IPS-NIHi7 (cell line): ENCODE results near the gene ANKZF1.
A peak's percentile ranks its signal among the peaks of the same experiment; 100 is the strongest.
"Not testable (repeated sequence)": the region's sequence is repeated elsewhere in the genome, so short reads cannot be mapped to it uniquely, and the experiment has no call there.

ENCODE experiments used
- DNase-seq: peaks from one replicate; pipeline ENCODE4 v3.0.0; 2012; ENCODE audit warnings: mixed read lengths; ENCODE audit errors: extremely low spot score

The ANKZF1 gene, protein sequence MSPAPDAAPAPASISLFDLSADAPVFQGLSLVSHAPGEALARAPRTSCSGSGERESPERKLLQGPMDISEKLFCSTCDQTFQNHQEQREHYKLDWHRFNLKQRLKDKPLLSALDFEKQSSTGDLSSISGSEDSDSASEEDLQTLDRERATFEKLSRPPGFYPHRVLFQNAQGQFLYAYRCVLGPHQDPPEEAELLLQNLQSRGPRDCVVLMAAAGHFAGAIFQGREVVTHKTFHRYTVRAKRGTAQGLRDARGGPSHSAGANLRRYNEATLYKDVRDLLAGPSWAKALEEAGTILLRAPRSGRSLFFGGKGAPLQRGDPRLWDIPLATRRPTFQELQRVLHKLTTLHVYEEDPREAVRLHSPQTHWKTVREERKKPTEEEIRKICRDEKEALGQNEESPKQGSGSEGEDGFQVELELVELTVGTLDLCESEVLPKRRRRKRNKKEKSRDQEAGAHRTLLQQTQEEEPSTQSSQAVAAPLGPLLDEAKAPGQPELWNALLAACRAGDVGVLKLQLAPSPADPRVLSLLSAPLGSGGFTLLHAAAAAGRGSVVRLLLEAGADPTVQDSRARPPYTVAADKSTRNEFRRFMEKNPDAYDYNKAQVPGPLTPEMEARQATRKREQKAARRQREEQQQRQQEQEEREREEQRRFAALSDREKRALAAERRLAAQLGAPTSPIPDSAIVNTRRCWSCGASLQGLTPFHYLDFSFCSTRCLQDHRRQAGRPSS

GRCh38 chr2:219229305-219230058, at the start of gene ANKZF1, which contains the start of gene ATG9A:
TSS of gene ANKZF1 (plus strand) at chr2:219229806. CDS start at chr2:219230258, 452 bp downstream.
TSS of gene ATG9A (minus strand) at chr2:219229636. CDS start at chr2:219228024, 1,612 bp downstream.
- DNase-seq, result peak; percentile 99

- DNase-seq, result no peak
Observed at GRCh38 chr2:219180961-219181360, 48.6 kb upstream of the ANKZF1 start.

GRCh38 chr2:219181531-219181930, 48.1 kb upstream of the ANKZF1 start:
- no peak for DNase-seq

GRCh38 chr2:219182331-219183150, 47.1 kb upstream of the ANKZF1 start:
- DNase-seq, result no peak

- DNase-seq, result no peak
Observed at GRCh38 chr2:219183151-219183772, 46.3 kb upstream of the ANKZF1 start.

DNA sequence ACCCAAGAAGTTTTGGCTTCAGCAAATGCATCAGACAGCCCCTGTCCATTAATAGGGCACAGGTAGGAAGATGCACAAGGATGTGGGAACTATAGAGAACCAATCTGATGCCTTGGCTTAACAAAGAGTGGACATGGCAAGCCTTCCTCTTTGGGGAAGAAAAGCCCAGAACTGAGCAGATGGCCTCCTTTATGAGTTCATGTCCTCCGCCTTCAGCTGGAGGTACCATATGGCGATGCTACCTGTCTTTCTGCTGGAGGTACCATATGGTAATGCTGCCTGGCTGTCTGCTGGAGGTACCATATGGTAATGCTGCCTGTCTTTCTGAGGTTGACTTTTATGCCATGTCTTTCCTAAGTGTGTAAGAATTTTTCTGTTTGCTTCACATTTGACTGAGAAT, 45.5 kb upstream of the ANKZF1 start:
- no peak for DNase-seq

DNA sequence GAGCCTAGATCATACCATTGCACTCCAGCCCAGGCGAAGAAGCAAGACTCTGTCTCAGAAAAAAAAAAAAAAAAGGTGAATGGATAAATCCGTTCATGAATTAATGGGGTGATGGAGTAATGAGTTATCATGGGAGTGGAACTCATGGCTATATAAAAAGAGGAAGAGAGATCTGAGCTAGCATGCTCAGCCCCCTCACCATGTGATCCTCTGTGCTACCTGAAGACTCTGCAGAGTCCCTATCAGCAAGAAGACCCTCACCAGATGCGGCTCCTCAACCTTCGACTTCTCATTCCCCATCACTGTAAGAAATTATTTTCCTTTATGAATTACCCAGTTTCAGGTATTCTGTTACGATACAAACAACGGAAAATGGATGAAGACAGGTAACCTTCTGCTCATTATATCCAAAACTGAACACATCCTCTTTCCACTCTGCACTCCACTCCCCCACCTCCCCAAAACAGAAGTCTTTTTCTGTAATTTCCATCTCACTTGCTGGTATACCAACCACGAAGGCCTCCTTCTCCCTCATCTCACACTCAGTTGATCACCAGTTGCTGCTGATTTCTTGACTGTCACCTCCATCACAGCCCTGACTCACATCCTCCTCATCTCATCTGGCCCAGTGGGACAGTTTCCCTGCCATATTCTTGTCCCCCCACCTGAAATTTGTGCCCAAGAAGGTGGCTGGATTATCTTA, 42.7 kb upstream of the ANKZF1 start:
- no peak for DNase-seq

DNA sequence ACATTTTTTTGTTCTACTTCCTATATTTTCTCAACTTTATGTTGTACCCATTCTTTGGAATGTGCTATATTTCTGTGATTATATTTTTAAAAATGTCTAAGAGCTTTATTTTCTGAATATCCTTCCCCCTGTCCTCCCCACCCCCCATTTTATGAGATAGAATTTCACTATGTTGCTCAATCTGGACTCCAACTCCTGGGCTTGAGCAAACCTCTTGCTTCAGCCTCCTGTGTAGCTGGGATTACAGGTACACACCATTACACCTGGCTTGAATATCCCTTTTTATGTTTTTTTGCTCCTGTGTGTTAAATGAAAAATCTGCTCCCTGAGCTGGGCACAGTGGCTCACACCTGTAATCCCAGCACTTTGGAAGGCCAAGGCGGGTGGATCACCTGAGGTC, 32.2 kb upstream of the ANKZF1 start:
- DNase-seq, result no peak

DNA sequence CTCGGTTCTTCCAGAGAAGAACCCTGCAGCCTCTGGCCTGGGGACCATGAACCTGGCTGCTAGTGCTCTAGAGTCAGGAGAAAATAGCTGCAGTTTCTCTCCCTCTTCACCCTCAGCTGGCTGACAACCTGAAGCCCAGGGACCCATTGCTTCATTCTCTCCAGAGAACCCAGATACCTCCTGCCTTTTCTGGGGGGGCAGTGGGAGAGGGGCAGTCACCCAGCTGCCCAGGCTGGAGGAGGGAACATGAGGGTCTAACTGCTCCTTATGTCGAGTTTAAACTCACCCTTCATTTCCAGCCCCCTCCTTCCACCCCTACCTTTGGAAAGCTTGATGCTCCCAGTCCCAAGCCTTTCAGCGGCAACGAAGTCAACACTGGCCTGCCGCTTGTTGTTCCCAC, 30.6 kb upstream of the ANKZF1 start:
- no peak for DNase-seq

GRCh38 chr2:219199470-219200211, 30.0 kb upstream of the ANKZF1 start:
- DNase-seq, result no peak

DNA sequence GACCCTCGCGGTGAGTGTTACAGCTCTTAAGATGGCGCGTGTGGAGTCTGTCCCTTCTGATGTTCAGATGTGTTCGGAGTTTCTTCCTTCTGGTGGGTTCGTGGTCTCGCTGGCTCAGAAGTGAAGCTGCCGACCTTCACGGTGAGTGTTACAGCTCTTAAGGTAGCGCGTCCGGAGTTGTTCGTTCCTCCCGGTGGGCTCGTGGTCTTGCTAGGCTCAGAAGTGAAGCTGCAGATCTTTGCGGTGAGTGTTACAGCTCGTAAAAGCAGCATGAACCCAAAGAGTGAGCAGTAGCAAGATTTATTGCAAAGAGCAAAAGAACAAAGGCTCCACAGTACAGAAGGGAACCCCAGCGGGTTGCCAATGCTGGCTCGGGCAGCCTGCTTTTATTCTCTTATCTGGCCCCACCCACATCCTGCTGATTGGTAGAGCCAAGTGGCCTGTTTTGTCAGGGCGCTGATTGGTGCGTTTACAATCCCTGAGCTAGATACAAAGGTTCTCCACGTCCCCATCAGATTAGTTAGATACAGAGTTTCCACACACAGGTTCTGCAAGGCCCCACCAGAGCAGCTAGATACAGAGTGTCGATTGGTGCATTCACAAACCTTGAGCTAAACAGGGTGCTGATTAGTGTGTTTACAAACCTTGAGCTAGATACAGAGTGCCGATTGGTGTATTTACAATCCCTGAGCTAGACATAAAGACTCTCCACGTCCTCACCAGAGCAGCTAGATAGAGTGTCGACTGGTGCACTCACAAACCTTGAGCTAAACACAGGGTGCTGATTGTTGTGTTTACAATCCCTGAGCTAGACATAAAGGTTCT, 28.9 kb upstream of the ANKZF1 start:
- DNase-seq, result not testable (repeated sequence)

- DNase-seq, result not testable (repeated sequence)
Observed at GRCh38 chr2:219201331-219201730, 28.3 kb upstream of the ANKZF1 start.

- no peak for DNase-seq
Observed at GRCh38 chr2:219204425-219205164, 25.0 kb upstream of the ANKZF1 start.

- no peak for DNase-seq
Observed at GRCh38 chr2:219205165-219205538, 24.5 kb upstream of the ANKZF1 start.

DNA sequence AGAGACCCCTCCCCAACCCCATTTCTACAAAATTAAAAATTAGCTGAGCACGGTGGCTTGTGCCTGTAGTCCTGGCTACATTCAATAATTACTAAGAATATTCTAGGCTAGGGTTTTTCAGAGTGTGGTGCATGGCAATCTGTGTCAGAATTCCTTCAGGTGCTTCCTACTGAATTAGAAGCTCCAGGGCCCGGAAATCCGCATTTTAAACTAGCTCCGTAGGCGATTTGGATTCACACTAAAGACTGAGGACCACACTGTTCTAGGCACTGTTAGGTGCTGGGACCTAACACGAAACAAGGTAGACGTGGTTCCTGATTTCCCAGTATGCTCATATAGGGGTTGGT, 23.7 kb upstream of the ANKZF1 start:
- DNase-seq, result no peak

DNA sequence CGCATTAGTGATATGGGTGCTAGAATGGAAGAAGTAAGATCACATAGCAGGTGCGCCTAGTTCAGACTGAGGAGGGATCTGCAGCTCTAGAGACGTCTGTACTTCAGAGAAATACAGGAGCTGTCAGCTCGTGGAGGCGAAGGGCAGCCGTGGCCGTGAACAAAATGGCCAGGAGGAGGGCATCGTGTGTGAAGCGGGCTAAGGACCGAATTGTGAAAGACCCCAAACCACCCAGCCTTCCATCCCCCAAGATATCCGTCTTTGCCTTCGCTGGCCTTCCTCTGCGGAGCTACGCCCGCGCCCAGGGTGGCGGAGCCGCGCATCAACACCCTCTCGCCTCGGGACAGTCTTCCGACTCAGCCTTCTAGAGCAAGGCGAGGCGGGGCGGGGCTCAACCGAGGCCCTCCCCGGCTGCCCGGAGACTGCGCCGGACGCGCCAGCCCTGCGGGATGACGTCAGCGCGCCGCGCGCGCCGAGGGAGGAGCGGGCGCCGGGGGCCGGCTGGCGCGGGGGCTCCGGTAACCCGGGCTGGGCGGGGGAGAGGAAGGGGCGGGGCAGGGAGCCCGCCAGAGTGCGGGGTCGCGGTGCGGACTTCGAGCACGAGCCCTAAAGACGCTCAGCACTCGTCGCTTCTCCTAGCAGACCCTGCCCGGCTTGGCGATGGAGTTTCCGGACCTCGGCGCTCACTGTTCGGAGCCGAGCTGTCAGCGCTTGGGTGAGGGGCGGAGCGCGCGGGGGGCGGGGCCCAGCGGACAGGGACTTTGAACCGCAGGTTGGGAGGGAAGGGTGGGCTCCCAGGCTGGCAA, 23.1 kb upstream of the ANKZF1 start, which contains the start of gene ZFAND2B:
TSS of gene ZFAND2B (plus strand) at position 455 of the 806 bp plus-strand sequence. CDS start at position 661, 206 bp downstream.
- peak; percentile 99 for DNase-seq
